GM23338 (cell line): Measurements from ENCODE around the gene FAM50A. TPM values are rescaled to one million over a fixed set of nuclear protein-coding genes. Genes with fewer than 3 reads are reported as not detected.

Experiments
- ATAC-seq: fragments of 200-7000 bp; cut with Tn5 transposase; 3 replicates; pipeline ENCODE4 v1.9.1; 2020
- DNase-seq: peaks from one replicate; pipeline ENCODE4 v3.0.0-alpha.2; 2015; ENCODE audit warnings: low spot score
- H2AFZ ChIP-seq: fragments of 200-600 bp; sonication (generic); 2 replicates; pipeline ENCODE4 v1.8.0; 2016; ENCODE audit warnings: antibody characterized with exemption, mild to moderate bottlenecking, moderate library complexity
- H3F3A ChIP-seq: fragments of 200-600 bp; sonication (generic); replicated peaks from 2 replicates; pipeline ENCODE4 v1.8.0; 2017; ENCODE audit warnings: antibody characterized with exemption, mixed run types, low read depth
- H3K27ac ChIP-seq: fragments of 200-600 bp; sonication (generic); 2 replicates; pipeline ENCODE4 v1.6.1; 2016; ENCODE audit warnings: low read depth
- H3K27me3 ChIP-seq: fragments of 200-600 bp; sonication (generic); 2 replicates; pipeline ENCODE4 v1.8.0; 2016; ENCODE audit warnings: mild to moderate bottlenecking, mixed run types, moderate library complexity; ENCODE audit not compliant: insufficient read depth
- H3K36me3 ChIP-seq: fragments of 200-600 bp; sonication (generic); 2 replicates; pipeline ENCODE4 v1.8.0; 2016; ENCODE audit warnings: mild to moderate bottlenecking; ENCODE audit not compliant: insufficient read depth
- H3K4me1 ChIP-seq: fragments of 200-600 bp; sonication (generic); 2 replicates; pipeline ENCODE4 v1.8.0; 2016; ENCODE audit warnings: mild to moderate bottlenecking, moderate library complexity; ENCODE audit not compliant: insufficient read depth
- H3K4me2 ChIP-seq: fragments of 200-600 bp; sonication (generic); 2 replicates; pipeline ENCODE4 v1.7.1; 2017; ENCODE audit warnings: mixed run types
- H3K4me3 ChIP-seq: fragments of 200-600 bp; sonication (generic); 2 replicates; pipeline ENCODE4 v1.6.1; 2016; ENCODE audit warnings: mixed run types
- H3K79me2 ChIP-seq: fragments of 200-600 bp; sonication (generic); replicated peaks from 2 replicates; pipeline ENCODE4 v1.8.0; 2017; ENCODE audit warnings: mild to moderate bottlenecking; ENCODE audit not compliant: insufficient read depth
- H3K9me2 ChIP-seq: fragments of 200-600 bp; sonication (generic); 2 replicates; pipeline ENCODE4 v1.8.0; 2017; ENCODE audit not compliant: insufficient read depth
- H4K20me1 ChIP-seq: fragments of 200-600 bp; sonication (generic); replicated peaks from 2 replicates; pipeline ENCODE4 v1.8.0; 2017; ENCODE audit warnings: mild to moderate bottlenecking; ENCODE audit not compliant: insufficient read depth
- H3K27ac Mint-ChIP-seq: 2 replicates; pipeline ENCODE4 v1.8.0; 2020; ENCODE audit warnings: inconsistent platforms, mild to moderate bottlenecking, moderate library complexity, mixed read lengths
- H3K27me3 Mint-ChIP-seq: 3 replicates; pipeline ENCODE4 v1.8.0; 2022; ENCODE audit warnings: low read depth, mild to moderate bottlenecking, moderate library complexity, mixed read lengths, inconsistent platforms; ENCODE audit not compliant: insufficient read depth, poor library complexity
- H3K36me3 Mint-ChIP-seq: 3 replicates; pipeline ENCODE4 v1.8.0; 2021; ENCODE audit warnings: low read depth, mild to moderate bottlenecking, inconsistent platforms, moderate library complexity, mixed read lengths
- H3K4me1 Mint-ChIP-seq: 3 replicates; pipeline ENCODE4 v1.8.0; 2020; ENCODE audit warnings: mild to moderate bottlenecking, inconsistent platforms, mixed read lengths
- H3K4me3 Mint-ChIP-seq: 3 replicates; pipeline ENCODE4 v1.8.0; 2021; ENCODE audit warnings: moderate library complexity, mild to moderate bottlenecking, inconsistent platforms, mixed read lengths
- H3K9me3 Mint-ChIP-seq: 3 replicates; pipeline ENCODE4 v1.8.0; 2020; ENCODE audit warnings: moderate library complexity, mild to moderate bottlenecking, inconsistent platforms, mixed read lengths
- CREB1 ChIP-seq: fragments of 250-450 bp; sonication (Bioruptor Pico); IDR thresholded peaks from 2 replicates; pipeline ENCODE4 v1.5.0; 2020; ENCODE audit warnings: low read depth, mild to moderate bottlenecking, moderate library complexity
- EZH2phosphoT487 ChIP-seq: fragments of 200-600 bp; sonication (generic); IDR thresholded peaks from one replicate; pipeline ENCODE4 v1.8.1; 2018; ENCODE audit warnings: antibody characterized with exemption; ENCODE audit not compliant: unreplicated experiment
- JUNB ChIP-seq: IDR thresholded peaks from one replicate; pipeline ENCODE4 v1.6.1; 2016; ENCODE audit warnings: antibody characterized with exemption; ENCODE audit not compliant: unreplicated experiment
- POLR2AphosphoS5 ChIP-seq: IDR thresholded peaks from 2 replicates; pipeline ENCODE4 v1.6.1; 2016; ENCODE audit warnings: antibody characterized with exemption, low read depth
- ZNF114 ChIP-seq: fragments of 250-450 bp; sonication (Bioruptor Pico); IDR thresholded peaks from 2 replicates; pipeline ENCODE4 v1.5.0; 2020; ENCODE audit warnings: mild to moderate bottlenecking, moderate library complexity
- polyA plus RNA-seq: library from polyadenylated mRNA; unstranded; fragments of >200 nt; fragmentation: Nextera tagmentation; extraction: Ambion mirVana; gene quantifications from 2 replicates; pipeline ENCODE4 v1.2.1, GENCODE V29; 2016
- total RNA-seq: library from RNA; depleted of rRNA; stranded (reverse); fragments of >200 nt; shearing (Covaris generic); gene quantifications from 2 replicates; pipeline ENCODE4 v1.2.3, GENCODE V29; 2014
- TF ChIP-seq, protein P1 (sequence below): IDR thresholded peaks from one replicate; pipeline ENCODE4 v1.6.1; 2018; ENCODE audit warnings: antibody characterized with exemption; ENCODE audit not compliant: unreplicated experiment
- TF ChIP-seq, protein P2 (sequence below), 2 experiments: fragments of 200-600 bp in 1 of 2; sonication (generic) in 1 of 2; conservative IDR thresholded peaks; 2 replicates each; pipeline versions ENCODE4 v1.5.1 to v1.6.1; 2016 to 2017; ENCODE audit warnings: antibody characterized with exemption in 2 of 2, low read depth in 2 of 2, mild to moderate bottlenecking in 2 of 2, moderate library complexity in 1 of 2
- TF ChIP-seq, protein P3 (sequence below): fragments of 250-450 bp; sonication (Bioruptor Pico); IDR thresholded peaks from 2 replicates; pipeline ENCODE4 v1.5.0; 2020; ENCODE audit warnings: mild to moderate bottlenecking, moderate library complexity

Gene FAM50A
- total and polyA plus RNA-seq, 2 experiments from 2014 or later = 23.9 to 77.6 TPM

DNA sequence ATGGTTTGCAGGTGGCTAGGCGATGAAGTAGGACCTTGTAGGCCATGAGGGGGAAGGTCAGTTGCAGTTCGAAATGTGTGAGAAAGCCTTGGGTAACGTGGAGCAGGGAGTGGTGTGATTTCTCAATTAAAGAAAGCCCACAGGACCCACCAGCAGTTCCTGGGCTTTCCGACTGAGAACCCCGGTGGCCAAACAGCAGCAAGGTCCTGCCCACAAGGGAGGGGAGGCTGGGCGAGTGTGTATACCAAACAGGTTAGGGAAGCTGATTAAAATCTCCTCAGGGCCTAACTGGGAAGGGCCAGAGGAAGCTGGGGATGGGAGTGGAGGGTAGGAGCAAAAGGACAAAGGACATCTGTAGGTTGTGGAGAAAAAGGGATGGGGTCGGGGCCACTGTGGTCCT, 13.0 kb upstream of the FAM50A start:
- Mint-ChIP-seq H3K27me3 (peaks cover 4% of the 10 kb centered on the region), H3K27ac (peak overlapping the region; percentile 85; the same call in 1 of the 2 replicates), H3K36me3 (peaks cover 20% of the 10 kb centered on the region), H3K9me3 (no peaks in the 10 kb centered on the region), H3K4me3 (no peak overlapping the region; the same call in 2 of the 3 replicates), H3K4me1 (peaks cover 19% of the 10 kb centered on the region)
- Histone ChIP-seq H3K27me3 (no peaks in the 10 kb centered on the region), H4K20me1 (no peaks in the 10 kb centered on the region), H2AFZ (no peak overlapping the region), H3K36me3 (no peaks in the 10 kb centered on the region), H3K79me2 (peaks cover 11% of the 10 kb centered on the region), H3K4me3 (no peak overlapping the region), H3K9me2 (no peaks in the 10 kb centered on the region), H3F3A (no peaks in the 10 kb centered on the region), H3K4me2 (no peak overlapping the region), H3K27ac (no peak overlapping the region), H3K4me1 (no peaks in the 10 kb centered on the region; the same call in 1 of the 2 replicates)
- DNase-seq (no peak), ATAC-seq (no peak)
- TF ChIP-seq POLR2AphosphoS5 (no peak), ZNF114 (CRISPR knock-in tag) (no peak)
- TF ChIP-seq, protein P1, sequence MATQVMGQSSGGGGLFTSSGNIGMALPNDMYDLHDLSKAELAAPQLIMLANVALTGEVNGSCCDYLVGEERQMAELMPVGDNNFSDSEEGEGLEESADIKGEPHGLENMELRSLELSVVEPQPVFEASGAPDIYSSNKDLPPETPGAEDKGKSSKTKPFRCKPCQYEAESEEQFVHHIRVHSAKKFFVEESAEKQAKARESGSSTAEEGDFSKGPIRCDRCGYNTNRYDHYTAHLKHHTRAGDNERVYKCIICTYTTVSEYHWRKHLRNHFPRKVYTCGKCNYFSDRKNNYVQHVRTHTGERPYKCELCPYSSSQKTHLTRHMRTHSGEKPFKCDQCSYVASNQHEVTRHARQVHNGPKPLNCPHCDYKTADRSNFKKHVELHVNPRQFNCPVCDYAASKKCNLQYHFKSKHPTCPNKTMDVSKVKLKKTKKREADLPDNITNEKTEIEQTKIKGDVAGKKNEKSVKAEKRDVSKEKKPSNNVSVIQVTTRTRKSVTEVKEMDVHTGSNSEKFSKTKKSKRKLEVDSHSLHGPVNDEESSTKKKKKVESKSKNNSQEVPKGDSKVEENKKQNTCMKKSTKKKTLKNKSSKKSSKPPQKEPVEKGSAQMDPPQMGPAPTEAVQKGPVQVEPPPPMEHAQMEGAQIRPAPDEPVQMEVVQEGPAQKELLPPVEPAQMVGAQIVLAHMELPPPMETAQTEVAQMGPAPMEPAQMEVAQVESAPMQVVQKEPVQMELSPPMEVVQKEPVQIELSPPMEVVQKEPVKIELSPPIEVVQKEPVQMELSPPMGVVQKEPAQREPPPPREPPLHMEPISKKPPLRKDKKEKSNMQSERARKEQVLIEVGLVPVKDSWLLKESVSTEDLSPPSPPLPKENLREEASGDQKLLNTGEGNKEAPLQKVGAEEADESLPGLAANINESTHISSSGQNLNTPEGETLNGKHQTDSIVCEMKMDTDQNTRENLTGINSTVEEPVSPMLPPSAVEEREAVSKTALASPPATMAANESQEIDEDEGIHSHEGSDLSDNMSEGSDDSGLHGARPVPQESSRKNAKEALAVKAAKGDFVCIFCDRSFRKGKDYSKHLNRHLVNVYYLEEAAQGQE = no peak

DNA sequence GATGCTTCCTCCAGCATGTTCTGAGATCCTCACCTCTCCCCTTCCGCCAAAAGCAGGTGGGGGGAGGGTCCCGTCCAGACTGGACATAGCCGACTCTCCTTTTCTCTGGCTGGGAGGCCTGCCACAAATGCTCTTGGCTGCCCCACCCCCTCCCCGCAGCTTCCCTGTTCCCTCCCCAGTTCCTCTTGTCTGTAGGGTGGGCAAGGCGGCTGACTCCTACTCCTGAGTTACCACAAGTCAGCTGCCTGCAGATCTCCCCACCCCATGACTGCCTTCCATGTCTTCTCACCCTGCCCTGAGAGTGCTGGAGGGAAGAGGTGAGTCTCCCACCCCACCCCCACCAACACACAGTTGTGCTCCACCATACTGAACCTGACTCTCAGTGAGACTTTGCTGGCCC, 12.6 kb upstream of the FAM50A start:
- Histone ChIP-seq H3K4me2 (no peak overlapping the region), H3K27me3 (no peaks in the 10 kb centered on the region), H3K9me2 (no peaks in the 10 kb centered on the region), H2AFZ (no peak overlapping the region), H3K27ac (no peak overlapping the region), H4K20me1 (no peaks in the 10 kb centered on the region), H3K36me3 (no peaks in the 10 kb centered on the region), H3F3A (no peaks in the 10 kb centered on the region), H3K4me3 (no peak overlapping the region), H3K79me2 (peaks cover 11% of the 10 kb centered on the region), H3K4me1 (no peaks in the 10 kb centered on the region; the same call in 1 of the 2 replicates)
- Mint-ChIP-seq H3K27ac (no peak overlapping the region; the same call in 1 of the 2 replicates), H3K4me3 (no peak overlapping the region), H3K27me3 (peaks cover 4% of the 10 kb centered on the region), H3K9me3 (no peaks in the 10 kb centered on the region), H3K4me1 (peaks cover 23% of the 10 kb centered on the region), H3K36me3 (peaks cover 24% of the 10 kb centered on the region)
- ATAC-seq (no peak), DNase-seq (no peak)
- TF ChIP-seq JUNB = no peak
- TF ChIP-seq EZH2phosphoT487 = no peak
- no peak for TF ChIP-seq CREB1 (CRISPR knock-in tag)
- no peak for TF ChIP-seq ZNF114 (CRISPR knock-in tag)
- TF ChIP-seq, protein P2, sequence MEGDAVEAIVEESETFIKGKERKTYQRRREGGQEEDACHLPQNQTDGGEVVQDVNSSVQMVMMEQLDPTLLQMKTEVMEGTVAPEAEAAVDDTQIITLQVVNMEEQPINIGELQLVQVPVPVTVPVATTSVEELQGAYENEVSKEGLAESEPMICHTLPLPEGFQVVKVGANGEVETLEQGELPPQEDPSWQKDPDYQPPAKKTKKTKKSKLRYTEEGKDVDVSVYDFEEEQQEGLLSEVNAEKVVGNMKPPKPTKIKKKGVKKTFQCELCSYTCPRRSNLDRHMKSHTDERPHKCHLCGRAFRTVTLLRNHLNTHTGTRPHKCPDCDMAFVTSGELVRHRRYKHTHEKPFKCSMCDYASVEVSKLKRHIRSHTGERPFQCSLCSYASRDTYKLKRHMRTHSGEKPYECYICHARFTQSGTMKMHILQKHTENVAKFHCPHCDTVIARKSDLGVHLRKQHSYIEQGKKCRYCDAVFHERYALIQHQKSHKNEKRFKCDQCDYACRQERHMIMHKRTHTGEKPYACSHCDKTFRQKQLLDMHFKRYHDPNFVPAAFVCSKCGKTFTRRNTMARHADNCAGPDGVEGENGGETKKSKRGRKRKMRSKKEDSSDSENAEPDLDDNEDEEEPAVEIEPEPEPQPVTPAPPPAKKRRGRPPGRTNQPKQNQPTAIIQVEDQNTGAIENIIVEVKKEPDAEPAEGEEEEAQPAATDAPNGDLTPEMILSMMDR (conservative IDR thresholded peaks at IDR 0.05; ENCODE audit: low read depth in 2 of 2) = no peak
- no peak for TF ChIP-seq POLR2AphosphoS5
- TF ChIP-seq, protein P3, sequence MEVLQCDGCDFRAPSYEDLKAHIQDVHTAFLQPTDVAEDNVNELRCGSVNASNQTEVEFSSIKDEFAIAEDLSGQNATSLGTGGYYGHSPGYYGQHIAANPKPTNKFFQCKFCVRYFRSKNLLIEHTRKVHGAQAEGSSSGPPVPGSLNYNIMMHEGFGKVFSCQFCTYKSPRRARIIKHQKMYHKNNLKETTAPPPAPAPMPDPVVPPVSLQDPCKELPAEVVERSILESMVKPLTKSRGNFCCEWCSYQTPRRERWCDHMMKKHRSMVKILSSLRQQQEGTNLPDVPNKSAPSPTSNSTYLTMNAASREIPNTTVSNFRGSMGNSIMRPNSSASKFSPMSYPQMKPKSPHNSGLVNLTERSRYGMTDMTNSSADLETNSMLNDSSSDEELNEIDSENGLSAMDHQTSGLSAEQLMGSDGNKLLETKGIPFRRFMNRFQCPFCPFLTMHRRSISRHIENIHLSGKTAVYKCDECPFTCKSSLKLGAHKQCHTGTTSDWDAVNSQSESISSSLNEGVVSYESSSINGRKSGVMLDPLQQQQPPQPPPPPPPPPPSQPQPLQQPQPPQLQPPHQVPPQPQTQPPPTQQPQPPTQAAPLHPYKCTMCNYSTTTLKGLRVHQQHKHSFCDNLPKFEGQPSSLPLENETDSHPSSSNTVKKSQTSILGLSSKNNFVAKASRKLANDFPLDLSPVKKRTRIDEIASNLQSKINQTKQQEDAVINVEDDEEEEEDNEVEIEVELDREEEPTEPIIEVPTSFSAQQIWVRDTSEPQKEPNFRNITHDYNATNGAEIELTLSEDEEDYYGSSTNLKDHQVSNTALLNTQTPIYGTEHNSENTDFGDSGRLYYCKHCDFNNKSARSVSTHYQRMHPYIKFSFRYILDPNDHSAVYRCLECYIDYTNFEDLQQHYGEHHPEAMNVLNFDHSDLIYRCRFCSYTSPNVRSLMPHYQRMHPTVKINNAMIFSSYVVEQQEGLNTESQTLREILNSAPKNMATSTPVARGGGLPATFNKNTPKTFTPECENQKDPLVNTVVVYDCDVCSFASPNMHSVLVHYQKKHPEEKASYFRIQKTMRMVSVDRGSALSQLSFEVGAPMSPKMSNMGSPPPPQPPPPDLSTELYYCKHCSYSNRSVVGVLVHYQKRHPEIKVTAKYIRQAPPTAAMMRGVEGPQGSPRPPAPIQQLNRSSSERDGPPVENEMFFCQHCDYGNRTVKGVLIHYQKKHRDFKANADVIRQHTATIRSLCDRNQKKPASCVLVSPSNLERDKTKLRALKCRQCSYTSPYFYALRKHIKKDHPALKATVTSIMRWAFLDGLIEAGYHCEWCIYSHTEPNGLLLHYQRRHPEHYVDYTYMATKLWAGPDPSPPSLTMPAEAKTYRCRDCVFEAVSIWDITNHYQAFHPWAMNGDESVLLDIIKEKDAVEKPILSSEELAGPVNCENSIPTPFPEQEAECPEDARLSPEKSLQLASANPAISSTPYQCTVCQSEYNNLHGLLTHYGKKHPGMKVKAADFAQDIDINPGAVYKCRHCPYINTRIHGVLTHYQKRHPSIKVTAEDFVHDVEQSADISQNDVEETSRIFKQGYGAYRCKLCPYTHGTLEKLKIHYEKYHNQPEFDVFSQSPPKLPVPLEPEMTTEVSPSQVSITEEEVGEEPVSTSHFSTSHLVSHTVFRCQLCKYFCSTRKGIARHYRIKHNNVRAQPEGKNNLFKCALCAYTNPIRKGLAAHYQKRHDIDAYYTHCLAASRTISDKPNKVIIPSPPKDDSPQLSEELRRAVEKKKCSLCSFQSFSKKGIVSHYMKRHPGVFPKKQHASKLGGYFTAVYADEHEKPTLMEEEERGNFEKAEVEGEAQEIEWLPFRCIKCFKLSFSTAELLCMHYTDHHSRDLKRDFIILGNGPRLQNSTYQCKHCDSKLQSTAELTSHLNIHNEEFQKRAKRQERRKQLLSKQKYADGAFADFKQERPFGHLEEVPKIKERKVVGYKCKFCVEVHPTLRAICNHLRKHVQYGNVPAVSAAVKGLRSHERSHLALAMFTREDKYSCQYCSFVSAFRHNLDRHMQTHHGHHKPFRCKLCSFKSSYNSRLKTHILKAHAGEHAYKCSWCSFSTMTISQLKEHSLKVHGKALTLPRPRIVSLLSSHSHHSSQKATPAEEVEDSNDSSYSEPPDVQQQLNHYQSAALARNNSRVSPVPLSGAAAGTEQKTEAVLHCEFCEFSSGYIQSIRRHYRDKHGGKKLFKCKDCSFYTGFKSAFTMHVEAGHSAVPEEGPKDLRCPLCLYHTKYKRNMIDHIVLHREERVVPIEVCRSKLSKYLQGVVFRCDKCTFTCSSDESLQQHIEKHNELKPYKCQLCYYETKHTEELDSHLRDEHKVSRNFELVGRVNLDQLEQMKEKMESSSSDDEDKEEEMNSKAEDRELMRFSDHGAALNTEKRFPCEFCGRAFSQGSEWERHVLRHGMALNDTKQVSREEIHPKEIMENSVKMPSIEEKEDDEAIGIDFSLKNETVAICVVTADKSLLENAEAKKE (CRISPR knock-in tag) = no peak
